ENCODE measurements around the gene N4BP2.
"Not testable (repeated sequence)": the region's sequence is repeated elsewhere in the genome, so short reads cannot be mapped to it uniquely, and the experiment has no call there.

The N4BP2 gene

GRCh38 chr4:40056716-40057585 is at the start of gene N4BP2:
Gene N4BP2 (plus strand): TSS chr4:40056850. CDS start chr4:40097341, 40,491 bp downstream.
- DNase-seq (ENCODE audit: extremely low spot score) = peak; percentile 60
- ChIA-PET POLR2A (interaction anchor here (0.8 to 2.2 kb wide), 22 partner anchors 10 to 274 kb away, joined by 3 to 13 read pairs (median 4); no protein-coding TSS in a partner anchor), CTCF (interaction anchor here (0.6 to 3.4 kb wide), 3 partner anchors 10 to 260 kb away, joined by 3 to 15 read pairs (median 4); no protein-coding TSS in a partner anchor)
- no peak for TF ChIP-seq CTBP1 (IDR thresholded peaks at IDR 0.05; ENCODE audit: borderline replicate concordance)
- TF ChIP-seq HDGF (IDR thresholded peaks at IDR 0.05; ENCODE audit: borderline replicate concordance) = no peak
- no peak for TF ChIP-seq PKNOX1 (IDR thresholded peaks at IDR 0.05)
- TF ChIP-seq L3MBTL2 (conservative IDR thresholded peaks at IDR 0.05) = peak; percentile 91
- no peak for TF ChIP-seq ARNT (IDR thresholded peaks at IDR 0.05)

DNA sequence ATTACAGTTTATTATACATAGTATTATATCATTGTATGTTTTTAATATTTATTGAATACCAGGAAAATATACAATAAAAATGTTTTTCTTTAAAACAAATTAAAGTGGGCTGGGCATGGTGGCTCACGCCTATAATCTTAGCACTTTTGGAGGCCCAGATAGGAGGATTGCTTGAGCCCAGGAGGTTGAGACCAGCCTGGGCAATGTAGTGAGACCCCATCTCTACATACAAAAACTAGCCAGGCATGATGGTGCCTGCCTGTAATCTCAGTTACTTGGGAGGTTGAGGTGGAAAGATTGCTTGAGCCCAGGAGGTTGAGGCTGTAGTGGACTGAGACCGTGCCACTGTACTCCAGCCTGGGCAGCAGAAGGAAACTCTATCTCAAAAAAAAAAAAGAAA is 40.6 kb upstream of the N4BP2 start:
- CTCF ChIA-PET = no interaction called here
- no peak for DNase-seq (ENCODE audit: extremely low spot score)
- POLR2A ChIA-PET = no interaction called here
- TF ChIP-seq ZNF384 (IDR thresholded peaks at IDR 0.05) (no peak), TARDBP (IDR thresholded peaks at IDR 0.05) (no peak), FOXM1 (IDR thresholded peaks at IDR 0.05; ENCODE audit: borderline replicate concordance) (no peak), FOXA1 (IDR thresholded peaks at IDR 0.05) (no peak), ARNT (IDR thresholded peaks at IDR 0.05) (no peak), LEF1 (IDR thresholded peaks at IDR 0.05; ENCODE audit: borderline replicate concordance) (no peak), BHLHE40 (IDR thresholded peaks at IDR 0.05; ENCODE audit: borderline replicate concordance) (no peak), SP1 (IDR thresholded peaks at IDR 0.05) (no peak), NFRKB (IDR thresholded peaks at IDR 0.05) (no peak), L3MBTL2 (conservative IDR thresholded peaks at IDR 0.05) (no peak), FOXK2 (IDR thresholded peaks at IDR 0.05) (no peak), HDGF (IDR thresholded peaks at IDR 0.05; ENCODE audit: borderline replicate concordance) (no peak), ELF4 (IDR thresholded peaks at IDR 0.05) (no peak), CTBP1 (IDR thresholded peaks at IDR 0.05; ENCODE audit: borderline replicate concordance) (no peak), PKNOX1 (IDR thresholded peaks at IDR 0.05) (no peak), SUZ12 (IDR thresholded peaks at IDR 0.05) (no peak)

GRCh38 chr4:40020221-40020620 is 36.4 kb upstream of the N4BP2 start:
- no peak for DNase-seq (ENCODE audit: extremely low spot score)
- ChIA-PET POLR2A (interaction anchor here (1.4 kb wide), 1 partner anchor 36 kb away, joined by 5 read pairs; the partner anchor contains the start of gene N4BP2), CTCF (no interaction called here)
- no peak for TF ChIP-seq HDGF (IDR thresholded peaks at IDR 0.05; ENCODE audit: borderline replicate concordance)
- no peak for TF ChIP-seq ARNT (IDR thresholded peaks at IDR 0.05)
- no peak for TF ChIP-seq CTBP1 (IDR thresholded peaks at IDR 0.05; ENCODE audit: borderline replicate concordance)
- TF ChIP-seq FOXA1 (IDR thresholded peaks at IDR 0.05) = no peak

DNA sequence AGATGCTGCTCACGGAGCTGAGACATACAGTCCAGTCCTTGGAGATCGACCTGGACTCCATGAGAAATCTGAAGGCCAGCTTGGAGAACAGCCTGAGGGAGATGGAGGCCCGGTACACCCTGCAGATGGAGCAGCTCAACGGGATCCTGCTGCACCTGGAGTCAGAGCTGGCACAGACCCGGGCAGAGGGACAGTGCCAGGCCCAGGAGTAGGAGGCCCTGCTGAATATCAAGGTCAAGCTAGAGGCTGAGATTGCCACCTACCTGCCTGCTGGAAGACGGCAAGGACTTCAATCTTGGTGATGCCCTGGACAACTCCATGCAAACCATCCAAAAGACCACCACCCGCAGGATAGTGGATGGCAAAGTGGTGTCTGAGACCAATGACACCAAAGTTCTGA is 35.5 kb upstream of the N4BP2 start:
- CTCF ChIA-PET; DNase-seq (ENCODE audit: extremely low spot score): not testable (repeated sequence)
- POLR2A ChIA-PET = interaction anchor here (1.4 kb wide), 1 partner anchor 35 kb away, joined by 5 read pairs; the partner anchor contains the start of gene N4BP2

GRCh38 chr4:40024049-40024448 is 32.6 kb upstream of the N4BP2 start:
- DNase-seq (ENCODE audit: extremely low spot score); CTCF ChIA-PET; POLR2A ChIA-PET: not testable (repeated sequence)

GRCh38 chr4:40032785-40033184 is 23.9 kb upstream of the N4BP2 start:
- ChIA-PET CTCF (no interaction called here), POLR2A (interaction anchor here (1.4 kb wide), 1 partner anchor 23 kb away, joined by 7 read pairs; the partner anchor contains the start of gene N4BP2)
- TF ChIP-seq ZNF384 (IDR thresholded peaks at IDR 0.05) (no peak), SP1 (IDR thresholded peaks at IDR 0.05) (no peak), FOXA1 (IDR thresholded peaks at IDR 0.05) (no peak), TARDBP (IDR thresholded peaks at IDR 0.05) (no peak), HDGF (IDR thresholded peaks at IDR 0.05; ENCODE audit: borderline replicate concordance) (no peak), SUZ12 (IDR thresholded peaks at IDR 0.05) (no peak), LEF1 (IDR thresholded peaks at IDR 0.05; ENCODE audit: borderline replicate concordance) (no peak), PKNOX1 (IDR thresholded peaks at IDR 0.05) (no peak), L3MBTL2 (conservative IDR thresholded peaks at IDR 0.05) (no peak)
- no peak for DNase-seq (ENCODE audit: extremely low spot score)

DNA sequence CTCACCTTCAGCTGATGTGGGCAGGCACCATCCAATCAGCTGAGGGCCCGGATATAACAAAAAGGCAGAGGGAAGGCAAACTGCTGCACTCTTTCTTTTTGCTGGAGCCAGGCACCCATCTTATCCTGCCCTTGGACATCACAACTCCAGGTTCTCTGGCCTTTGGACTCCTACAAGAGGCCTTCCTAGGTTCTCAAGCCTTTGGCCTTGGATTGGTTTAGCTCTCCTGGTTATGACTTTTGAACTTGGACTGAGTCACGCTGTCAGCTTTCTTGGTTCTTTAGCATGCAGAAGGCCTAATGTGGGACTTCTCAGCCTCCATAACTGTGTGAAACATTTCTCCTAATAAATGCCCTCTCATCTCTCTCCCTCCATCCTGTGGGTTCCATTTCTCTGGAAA is 23.0 kb upstream of the N4BP2 start:
- no peak for TF ChIP-seq SP1 (IDR thresholded peaks at IDR 0.05)
- ChIA-PET CTCF (no interaction called here), POLR2A (interaction anchor here (1.2 to 1.4 kb wide), 2 partner anchors 10 to 23 kb away, joined by 5 to 7 read pairs; partner anchors contain the start of gene N4BP2)
- no peak for DNase-seq (ENCODE audit: extremely low spot score)
